NCI-H510A (cell line): ENCODE measurements around the gene PLXNC1.

ENCODE experiments used
- DNase-seq: peaks from one replicate; lab custom pipeline; 2025; lab: John Stamatoyannopoulos, UW

The PLXNC1 gene

DNA sequence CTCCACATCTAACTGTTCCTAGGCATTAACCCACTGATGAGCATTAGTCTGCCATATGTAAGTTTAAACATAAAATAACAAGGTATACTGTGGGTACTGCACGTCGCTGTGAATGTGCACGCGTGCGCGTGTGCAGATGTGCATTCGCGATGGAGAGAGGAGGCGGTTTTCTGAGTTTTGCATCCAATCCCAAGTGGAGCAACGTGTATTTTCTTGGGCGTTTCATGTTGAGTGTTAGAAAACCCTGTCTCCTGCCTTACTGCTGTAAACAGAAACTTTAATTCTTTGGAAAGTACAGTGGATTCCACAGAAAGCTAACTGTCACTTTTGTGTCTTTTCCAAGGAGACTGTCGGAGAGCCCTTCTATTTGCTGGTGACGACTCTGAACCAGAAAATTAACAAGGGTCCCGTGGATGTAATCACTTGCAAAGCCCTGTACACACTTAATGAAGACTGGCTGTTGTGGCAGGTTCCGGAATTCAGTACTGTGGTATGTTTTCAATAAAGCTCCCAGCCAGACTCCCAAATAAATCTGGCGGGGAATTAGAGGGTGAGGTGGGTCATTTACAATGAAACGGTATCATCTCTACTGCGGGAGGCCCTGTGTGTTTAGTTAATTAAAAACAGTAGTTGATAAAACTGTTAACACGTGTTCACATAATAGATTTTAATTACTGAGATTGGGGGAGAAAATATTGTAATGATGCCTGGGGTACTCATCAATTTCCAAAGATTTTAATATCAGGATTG lies 116.5 kb downstream of the PLXNC1 start:
- DNase-seq, result no peak

DNA sequence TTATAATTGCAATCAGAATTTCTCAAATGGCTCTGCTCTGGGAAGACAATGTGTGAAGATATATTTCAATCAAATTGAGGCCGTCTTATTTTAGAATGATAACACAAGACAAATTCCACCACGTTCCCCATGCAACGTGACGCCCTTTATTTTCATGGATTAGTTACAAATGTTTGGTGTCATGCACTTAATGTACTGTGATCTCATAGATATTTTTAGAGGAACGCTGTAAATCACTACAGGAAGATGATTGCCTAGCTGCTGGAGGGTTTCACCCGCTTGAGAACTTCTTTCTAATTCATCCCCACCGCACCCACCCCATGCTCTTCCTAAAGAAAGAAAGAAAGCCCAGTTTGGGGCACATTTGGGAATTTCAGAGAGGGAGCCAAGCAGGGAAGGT lies 117.2 kb downstream of the PLXNC1 start:
- no peak for DNase-seq

DNA sequence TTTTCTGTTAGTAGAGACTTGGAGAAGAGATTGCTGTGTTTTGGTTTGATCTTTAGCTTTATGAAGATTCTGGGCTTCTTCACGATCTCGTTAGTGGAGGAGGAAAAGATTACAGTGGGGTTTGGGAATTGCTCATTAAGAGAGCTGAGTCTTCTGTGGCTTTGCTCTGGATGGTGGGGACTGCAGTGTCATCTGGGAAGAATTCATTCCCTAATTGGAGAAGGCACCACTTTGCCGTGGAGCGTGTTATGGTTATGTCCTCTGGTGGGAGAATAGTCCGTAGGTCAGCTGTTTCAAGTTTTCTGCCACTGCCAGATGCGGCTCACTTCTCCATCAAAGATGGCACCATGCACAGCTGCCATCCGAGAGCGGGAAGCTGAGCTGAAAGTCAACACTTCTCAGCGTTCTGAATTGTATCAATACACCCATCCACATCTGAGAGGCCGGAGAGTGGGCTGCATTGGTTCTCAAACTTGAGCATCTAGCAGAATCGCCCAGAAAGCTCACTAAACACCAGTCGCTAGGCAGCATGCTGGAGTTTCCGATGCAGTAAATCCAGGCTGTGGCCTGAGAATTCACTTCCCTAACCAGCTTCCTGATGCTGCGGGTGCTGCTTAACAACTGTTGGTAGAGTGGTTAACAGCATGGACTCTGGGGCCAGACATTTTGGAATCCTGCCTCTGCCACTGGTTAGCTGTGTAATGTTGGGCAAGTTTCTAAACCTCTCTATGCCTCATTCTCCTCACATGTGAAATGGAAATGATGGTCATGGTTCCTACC lies 117.8 kb downstream of the PLXNC1 start:
- no peak for DNase-seq

DNA sequence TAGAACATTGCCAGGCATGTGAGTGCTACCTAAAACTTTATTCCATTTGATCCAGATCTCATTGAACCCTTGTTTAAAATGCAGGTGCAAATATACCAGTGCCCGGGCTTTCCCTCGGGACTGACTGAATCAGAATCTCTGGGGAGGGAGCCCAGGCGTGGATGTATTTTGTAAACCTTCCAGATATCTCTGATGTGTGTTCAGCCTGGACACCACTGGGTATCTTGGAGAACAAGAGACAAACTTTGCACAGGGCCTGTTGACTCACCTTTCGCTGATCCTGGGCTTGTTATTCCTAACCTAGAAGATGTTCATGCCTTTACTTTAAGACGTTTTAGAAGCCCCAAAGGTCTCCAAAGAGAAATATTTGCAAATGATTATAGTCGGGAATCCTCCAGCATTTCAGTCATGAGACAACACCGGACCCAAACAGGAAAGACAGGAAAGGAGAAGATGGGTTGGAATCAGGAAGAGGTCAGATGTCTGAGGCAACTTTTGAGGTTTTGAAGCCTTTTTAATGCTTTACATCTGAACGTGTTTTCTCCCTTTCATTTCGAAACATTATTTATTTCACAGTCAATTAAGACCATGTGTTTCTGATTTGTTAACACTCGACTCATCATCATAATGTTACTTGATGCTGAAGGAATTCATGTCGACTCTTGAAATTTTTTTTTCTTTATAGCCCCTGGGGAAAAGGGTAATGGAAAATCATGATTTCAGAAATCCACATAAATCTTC lies 118.6 kb downstream of the PLXNC1 start:
- no peak for DNase-seq

DNA sequence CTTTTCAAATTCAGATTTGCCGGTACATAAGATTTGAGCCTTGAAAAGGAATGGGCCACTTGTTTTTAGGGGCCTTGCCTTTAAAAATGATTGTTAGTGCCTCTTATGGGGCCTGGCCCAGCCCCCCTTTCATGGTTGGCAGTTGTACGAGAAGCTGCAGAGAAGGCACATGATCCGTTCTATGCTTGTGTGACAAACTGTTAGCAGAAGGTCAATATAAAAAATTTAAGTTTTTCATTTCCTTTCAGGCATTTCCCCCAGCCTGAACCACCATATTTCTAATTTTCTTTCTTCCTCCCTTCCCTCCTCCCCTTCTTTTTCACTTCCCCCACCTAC lies 119.1 kb downstream of the PLXNC1 start:
- no peak for DNase-seq

DNA sequence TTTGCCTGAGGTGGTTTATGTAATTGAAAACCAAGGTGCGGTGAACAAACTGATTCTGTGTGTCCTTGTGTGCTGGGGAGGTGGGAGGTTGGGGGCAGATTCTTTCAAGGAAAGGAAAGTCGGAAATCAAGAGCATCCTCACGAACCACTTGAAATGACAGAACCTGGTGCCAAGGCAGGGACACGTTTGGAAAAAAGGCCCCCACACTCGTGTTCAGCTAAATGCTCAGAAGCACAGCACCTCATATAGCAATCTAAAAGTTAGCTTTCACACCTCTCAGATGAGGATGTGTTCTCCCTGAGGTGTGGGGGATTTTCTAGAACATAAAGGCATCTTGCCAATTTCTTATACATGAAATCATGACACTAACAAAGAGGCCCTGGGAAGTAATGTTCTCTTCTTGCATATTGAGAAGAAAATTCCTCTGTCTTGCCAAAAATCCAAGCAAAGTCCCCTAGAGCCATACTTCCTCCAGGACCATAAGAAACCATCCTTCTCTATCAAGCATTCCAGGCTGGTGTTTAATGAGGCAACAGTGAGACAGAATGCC lies 119.6 kb downstream of the PLXNC1 start:
- DNase-seq, result no peak

DNA sequence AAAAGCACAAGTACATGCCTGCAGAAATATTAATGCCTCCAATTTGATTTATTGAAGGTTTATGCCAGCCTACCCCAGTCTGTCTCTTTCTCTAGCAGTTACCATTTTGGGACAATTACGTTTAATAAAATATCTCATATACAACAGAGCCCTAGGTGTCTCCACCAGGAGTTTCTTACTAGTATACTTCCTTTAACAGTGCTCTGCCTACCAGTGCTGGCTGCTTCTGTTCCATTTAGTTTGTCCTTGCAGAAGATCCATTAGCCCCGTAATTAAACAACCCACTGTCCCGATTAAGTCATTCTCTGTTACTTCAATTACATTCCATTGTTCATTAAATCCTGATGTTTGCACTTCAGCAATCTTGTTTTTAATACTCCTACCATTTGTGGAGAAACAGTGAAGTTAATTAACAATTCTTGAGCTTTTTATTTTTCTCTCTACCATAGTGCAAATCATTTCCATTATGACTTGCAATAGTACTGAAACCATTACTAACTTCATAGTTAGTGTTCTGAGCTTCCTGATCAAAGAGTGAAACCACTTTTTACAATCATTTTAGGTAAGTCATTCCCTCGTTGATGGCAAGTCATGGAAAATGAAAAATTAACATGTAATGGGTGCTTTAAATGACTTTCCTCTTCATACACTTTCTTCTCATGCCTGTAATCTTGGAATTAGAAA lies 121.1 kb downstream of the PLXNC1 start:
- DNase-seq, result no peak

DNA sequence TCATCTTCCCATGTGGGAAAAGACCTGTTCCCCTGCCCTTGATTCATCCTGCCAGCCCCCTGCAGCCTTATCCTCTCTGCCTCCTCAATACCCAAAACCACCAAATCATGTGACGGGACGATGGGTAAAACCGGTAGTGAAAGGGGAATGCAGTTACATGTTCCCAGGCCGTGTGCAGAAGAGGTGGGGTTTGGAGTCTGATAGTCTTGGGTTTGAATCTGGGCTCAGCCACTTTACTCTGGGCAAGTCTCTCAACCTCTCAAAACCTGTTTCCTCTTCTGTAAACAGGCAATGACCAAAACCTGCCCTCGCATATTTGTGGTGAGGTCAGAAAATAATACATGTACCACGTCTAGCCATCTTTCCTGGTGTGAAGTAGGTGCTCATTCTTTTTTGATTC lies 123.0 kb downstream of the PLXNC1 start:
- no peak for DNase-seq

DNA sequence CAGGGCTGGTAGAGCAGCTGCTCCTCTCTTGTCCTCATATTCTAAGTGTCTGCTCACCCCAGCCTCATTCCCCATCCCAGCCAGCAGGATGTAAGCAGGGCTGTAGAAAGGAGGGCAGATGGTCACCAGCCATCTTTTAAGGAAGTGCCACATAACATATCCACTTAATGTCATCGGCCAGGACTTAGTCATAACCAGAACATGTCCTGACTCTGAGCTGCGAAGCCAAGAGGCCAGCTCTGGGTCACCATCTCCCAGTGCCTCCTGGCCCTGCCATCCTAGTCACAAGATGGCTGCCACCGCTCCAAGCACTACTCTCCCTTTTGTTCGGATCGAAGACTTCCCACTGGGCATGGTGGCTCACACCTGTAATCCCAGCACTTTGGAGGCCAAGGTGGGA lies 123.9 kb downstream of the PLXNC1 start:
- DNase-seq, result no peak

DNA sequence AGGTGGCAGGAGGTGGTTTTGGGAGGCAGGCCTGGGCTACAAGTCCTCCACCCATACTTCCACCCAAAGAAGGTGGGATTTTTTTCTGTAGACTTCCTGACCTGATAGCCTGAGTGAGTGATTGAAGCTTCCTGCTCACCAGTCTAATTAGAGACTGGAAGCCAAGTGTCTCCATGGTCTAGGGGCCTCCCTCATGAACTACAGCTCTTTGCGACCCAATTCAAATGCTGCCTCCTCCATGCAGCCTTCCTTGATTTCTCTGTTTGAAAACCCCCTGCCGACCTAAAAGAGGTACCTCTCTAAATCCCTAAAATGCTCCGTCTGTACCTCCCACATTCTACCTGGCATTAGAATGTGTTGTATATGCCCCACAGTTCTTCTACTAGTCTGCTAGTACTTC lies 124.9 kb downstream of the PLXNC1 start:
- no peak for DNase-seq

DNA sequence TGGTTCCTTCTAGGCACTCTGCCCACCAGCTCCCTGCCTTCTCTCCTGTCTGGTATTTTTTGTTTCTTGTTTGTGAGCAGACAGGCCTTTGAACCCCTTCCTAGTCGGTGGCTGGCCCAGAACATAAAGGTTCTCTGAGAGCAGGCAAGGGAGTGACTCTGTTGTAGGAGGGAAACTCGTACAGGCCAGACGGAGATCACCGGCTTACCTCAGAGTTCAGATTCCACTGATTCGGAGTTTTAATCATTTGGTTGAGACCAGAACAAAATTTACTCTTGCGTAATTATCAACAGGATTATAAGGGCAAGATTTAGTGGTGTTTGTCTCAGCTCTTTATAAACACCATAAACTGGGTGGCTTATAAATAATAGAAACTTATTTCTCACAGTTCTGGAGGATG lies 128.3 kb downstream of the PLXNC1 start:
- DNase-seq, result no peak

DNA sequence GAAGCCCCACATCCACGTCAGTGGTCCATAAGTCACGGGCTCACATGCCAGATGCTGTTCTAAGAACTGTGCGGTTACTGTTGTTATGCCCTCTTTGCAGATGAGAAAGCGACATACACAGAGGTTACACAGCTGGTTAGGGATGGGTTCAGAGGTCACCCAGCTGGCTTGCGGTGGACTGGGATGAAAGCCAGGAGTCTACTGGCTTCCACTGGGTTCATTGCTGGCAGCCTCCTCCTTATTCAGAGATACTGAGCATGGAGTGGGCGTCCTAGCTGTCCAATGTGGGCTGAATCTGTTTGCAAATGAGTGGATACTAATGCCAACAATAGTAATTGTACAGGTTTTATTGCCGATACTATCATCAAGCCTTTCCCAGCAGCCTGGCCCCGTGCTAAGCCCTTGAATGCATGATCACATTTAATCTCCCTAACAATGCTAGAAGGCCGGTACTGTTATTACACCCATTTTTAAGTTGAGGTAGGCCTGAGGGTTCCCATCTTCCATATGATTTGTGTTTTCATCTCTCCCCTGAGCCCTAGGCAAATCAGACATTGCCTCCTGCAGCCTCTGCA lies 129.1 kb downstream of the PLXNC1 start:
- DNase-seq, result no peak

DNA sequence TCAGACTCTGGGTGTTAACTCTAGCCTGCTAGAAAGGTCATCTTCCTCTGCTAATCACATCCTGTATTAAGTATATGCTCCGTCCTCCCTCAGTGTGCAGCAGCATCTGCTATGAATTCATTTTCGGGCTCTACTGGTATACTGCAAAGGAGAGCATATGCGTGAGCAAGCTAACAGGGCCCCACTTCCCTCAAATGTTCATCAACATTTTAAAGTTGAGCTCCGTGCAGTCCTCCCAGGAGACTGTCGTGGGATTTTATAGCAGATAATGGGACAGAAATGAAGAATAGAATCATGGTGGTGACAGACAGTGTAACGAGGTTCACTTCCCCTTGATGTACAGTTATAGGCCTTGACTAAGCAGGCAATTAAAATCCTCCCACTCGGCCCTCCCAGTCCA lies 131.7 kb downstream of the PLXNC1 start:
- DNase-seq, result no peak

DNA sequence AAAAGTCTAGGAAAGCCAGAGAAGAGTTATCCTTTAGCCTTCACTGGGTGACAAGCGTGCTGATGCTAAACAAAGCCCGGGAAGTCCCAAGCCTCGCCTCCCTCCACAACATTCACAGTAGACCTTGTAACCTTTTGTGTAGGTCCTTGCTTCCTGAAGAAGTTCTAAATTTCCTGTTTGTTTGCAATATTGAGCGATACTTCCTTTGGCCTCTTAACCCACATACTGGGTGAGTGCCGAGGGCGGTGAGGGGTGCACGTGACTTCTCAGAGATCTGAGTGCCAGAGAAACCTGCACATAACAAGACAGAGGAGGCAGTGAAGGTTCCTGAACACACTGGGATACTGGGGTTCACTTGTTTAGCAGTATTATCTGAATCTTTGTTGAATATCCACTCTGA lies 134.3 kb downstream of the PLXNC1 start:
- no peak for DNase-seq

DNA sequence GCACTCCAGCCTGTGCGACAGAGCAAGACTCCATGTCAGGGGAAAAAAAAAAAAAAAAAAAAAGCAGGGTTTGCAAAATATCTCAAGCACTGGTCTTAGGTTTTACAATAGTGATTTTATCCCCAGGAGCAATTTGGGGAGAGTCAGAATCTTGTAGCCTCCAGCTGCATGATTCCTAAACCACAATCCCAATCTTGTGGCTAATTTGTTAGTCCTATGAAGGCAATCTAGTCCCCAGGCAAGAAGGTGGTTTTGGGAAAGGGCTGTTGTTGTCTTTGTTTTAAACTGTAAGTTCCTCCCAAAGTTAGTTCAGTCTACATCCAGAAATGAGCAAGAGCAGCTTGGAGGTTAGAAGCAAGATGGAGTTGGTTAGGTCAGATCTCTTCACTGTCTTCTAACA lies 135.7 kb downstream of the PLXNC1 start:
- DNase-seq, result no peak

DNA sequence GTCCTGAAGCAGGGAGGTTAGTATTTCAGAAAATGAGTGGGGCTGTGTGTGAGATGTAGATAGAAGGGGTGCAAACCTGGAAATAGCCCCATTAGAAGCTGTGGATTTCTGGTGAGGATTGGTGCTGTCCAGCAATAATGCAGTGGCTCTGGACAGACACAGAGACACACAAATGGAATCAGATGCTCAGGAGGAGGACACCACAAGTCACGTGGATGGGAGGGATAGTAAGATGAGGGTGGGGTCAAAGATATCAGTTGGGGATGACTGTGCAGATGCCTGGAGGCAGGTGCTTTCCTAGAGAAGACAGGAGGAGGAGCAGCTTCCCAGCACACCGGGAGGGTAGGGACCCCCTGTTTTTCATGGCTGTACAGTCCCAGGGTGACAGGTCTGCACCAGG lies 136.5 kb downstream of the PLXNC1 start:
- no peak for DNase-seq

DNA sequence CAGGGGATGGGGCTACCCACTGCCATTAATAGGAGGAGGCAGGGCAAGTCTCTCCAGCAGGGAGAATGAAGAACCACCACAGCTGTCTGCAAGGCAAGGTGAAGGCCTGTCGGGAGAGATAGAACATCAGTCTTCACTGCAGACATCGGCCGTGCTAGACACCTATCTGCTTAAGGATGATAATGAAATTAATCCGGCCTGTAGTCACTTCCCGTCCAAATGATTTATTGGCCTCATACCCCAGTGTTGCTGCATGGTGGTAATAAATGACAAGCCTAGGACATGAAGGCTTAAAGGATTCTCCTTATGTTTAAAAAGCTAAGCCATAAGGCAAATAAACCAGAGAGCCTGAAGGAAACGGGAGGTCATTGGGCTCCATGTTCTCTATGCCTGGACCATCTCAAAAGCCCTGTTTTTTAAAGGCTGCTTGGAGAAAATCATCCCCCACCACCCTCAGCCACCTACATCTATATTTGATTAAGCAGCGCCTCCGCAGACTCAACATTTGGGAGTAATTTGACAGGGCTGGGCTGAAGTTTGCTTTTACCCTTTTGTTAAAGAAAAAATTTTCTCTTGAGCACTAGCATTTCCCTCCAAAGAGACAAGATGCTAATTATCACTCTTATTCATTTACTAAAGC lies 137.7 kb downstream of the PLXNC1 start:
- no peak for DNase-seq

DNA sequence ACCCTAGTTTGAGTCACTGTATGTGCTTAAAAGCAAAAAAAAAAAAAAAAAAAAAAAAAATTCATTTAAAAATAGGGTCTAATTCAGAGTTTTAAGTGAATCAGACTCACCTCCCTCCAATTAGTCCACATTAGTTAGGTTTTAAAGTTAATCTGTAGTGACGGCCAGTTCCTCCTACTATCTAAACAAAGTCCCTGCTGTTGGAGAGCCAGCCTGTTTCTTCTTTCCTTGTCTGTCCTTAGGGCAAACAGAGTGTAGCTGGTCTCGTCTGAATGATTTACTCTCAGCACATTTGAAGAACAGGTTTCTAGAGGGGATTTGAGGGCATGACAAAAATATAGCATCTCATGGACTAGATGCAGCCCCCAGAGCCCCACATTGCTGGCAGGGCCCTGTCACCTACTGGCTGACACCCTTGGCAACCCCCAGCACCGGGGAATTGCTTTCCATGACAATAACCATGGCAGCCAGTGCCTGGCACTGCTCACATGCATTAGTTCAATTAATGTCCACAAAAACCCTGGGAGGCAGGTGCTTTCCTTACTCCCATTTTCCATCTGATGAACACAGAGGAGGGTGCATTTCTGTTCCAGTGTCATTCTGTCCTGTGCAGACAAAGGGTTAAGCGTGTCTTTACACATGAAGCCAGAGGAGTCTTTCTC lies 138.3 kb downstream of the PLXNC1 start:
- DNase-seq, result no peak

DNA sequence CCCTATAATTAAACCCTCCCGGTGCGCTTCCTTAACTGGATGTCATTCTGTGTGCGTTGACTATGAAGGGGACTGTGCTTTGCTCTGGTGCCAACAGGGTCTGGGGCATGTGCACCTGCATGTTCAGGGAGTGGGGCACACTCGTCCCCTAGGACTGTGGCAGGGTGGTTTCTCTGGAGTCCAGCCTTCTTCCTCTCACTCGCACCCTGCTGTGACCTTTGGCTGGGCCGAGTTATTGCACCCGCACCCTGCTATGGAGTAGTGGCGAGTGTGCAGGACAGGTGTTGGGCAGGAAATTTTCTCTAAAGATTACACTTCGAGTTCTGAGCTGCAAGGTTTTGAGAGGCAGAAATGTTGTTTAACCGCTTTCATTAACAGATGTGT lies 138.9 kb downstream of the PLXNC1 start:
- DNase-seq, result no peak

DNA sequence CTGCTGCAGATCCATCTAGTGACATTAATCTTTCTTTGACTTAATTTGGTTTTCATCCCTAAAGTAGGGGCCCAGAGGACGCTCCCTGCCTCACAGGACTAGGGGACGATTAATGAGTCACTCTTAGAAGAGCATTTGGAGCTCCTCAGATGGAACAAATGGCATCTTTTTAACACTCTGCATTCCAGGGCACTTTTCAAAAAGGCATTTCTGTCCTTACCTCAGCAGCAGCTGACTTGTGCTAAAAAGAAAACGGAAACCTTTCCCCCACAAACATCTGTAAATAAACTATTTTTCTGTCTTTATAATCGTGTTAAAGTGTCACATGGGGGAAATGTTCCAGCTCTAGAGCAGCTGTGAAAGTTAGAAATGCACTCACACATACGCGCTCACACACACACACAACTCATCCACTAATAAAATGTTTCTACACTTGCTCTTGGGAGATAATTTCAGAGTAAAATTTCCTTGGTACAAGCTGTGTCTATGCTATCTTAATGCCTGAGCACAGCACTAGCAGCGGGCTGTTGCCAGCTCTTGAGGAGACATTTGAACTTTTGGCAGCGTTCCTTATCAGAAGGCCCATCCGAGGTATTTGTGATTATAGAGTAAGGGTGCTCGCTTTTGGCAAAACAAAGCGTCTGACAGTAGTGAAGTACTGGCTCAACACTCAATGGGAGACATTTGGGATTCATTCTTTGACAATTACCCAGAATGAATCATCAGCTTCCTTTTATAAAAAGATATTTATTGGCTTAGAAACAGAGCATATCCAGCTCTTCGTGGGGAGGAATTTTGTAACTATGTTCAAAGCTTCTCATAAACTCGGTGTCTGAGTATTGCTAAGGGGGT lies 141.3 kb downstream of the PLXNC1 start:
- no peak for DNase-seq
